AG09309 (cell line): ENCODE results near the gene C6orf141.

Experiments
- DNase-seq: peaks from one replicate; pipeline ENCODE4 v3.0.0-alpha.2; 2010; ENCODE audit warnings: low read depth
- H3K4me3 ChIP-seq: 2 replicates; pipeline ENCODE4 v1.5.1; 2011; ENCODE audit warnings: mild to moderate bottlenecking, low read depth, low read length, moderate library complexity; ENCODE audit not compliant: control insufficient read depth
- CTCF ChIP-seq: IDR thresholded peaks from 2 replicates; pipeline ENCODE4 v1.5.1; 2011; ENCODE audit warnings: mild to moderate bottlenecking, low read depth, low read length, inconsistent platforms; ENCODE audit not compliant: insufficient read depth, control insufficient read depth; ENCODE audit errors: missing control alignments

Gene C6orf141

GRCh38 chr6:49524541-49524940, 25.9 kb upstream of the C6orf141 start:
- no peak for TF ChIP-seq CTCF
- no peak overlapping the region for H3K4me3 ChIP-seq
- no peak for DNase-seq

- DNase-seq = no peak
- no peak for TF ChIP-seq CTCF
- no peak overlapping the region for H3K4me3 ChIP-seq
These were observed 23.9 kb upstream of the C6orf141 start for GRCh38 chr6:49526598-49526997.

GRCh38 chr6:49527320-49527719, 23.1 kb upstream of the C6orf141 start:
- no peak for DNase-seq
- TF ChIP-seq CTCF = no peak

GRCh38 chr6:49528571-49528970, 21.9 kb upstream of the C6orf141 start:
- no peak for DNase-seq
- TF ChIP-seq CTCF = no peak
- no peak overlapping the region for H3K4me3 ChIP-seq

More at GRCh38 chr6:49527320-49527719, 23.1 kb upstream of the C6orf141 start:
- no peak overlapping the region for H3K4me3 ChIP-seq

- TF ChIP-seq CTCF = no peak
- no peak for DNase-seq
- no peak overlapping the region for H3K4me3 ChIP-seq
These were observed 20.2 kb upstream of the C6orf141 start for GRCh38 chr6:49530141-49530776.

GRCh38 chr6:49531774-49532569, 18.5 kb upstream of the C6orf141 start:
- H3K4me3 ChIP-seq = no peak overlapping the region
- peak; percentile 59 for TF ChIP-seq CTCF
- DNase-seq = no peak
